Measurements from ENCODE around the gene TOR1A. TPM values are rescaled to one million over a fixed set of nuclear protein-coding genes. Genes with fewer than 3 reads are reported as not detected.

TOR1A gene
- total RNA-seq, 4 donors from 2014 or later, result 18.1 to 31.9 (median 24.9) TPM

- no peaks in the 10 kb centered on the region for H3K4me1 ChIP-seq
- no peak overlapping the region for H3K27ac ChIP-seq
- in situ Hi-C loops (cut with MboI; ENCODE audit: low sequenced_read_pairs in 4 of 4), result no loop called here
- H3K27me3 ChIP-seq, result no peaks in the 10 kb centered on the region
- no peak overlapping the region for H3K4me3 ChIP-seq
- ATAC-seq (no peak), DNase-seq (no peak)
- peaks cover 0 to 71% of the 10 kb centered on the region in 2 donors for H3K36me3 ChIP-seq
- no peak for TF ChIP-seq CTCF (IDR thresholded peaks at IDR 0.05 in 4 of 5, conservative IDR thresholded peaks at IDR 0.05 in 1 of 5)
- TF ChIP-seq POLR2A (IDR thresholded peaks at IDR 0.05), result no peak
- intact Hi-C loops (cut with DNase I; ENCODE audit: low total_unique reads), result no loop called here
- H3K9me3 ChIP-seq, result no peaks in the 10 kb centered on the region
Measured at GRCh38 chr9:129852579-129852978, 28.6 kb upstream of the TOR1A start.

- Histone ChIP-seq H3K27me3 (no peaks in the 10 kb centered on the region), H3K4me3 (no peak overlapping the region), H3K4me1 (no peaks in the 10 kb centered on the region), H3K27ac (no peak overlapping the region), H3K36me3 (peaks cover 0 to 63% of the 10 kb centered on the region in 2 donors), H3K9me3 (no peaks in the 10 kb centered on the region)
- DNase-seq (no peak), ATAC-seq (no peak)
- intact Hi-C loops (cut with DNase I; ENCODE audit: low total_unique reads) (no loop called here), in situ Hi-C loops (cut with MboI; ENCODE audit: low sequenced_read_pairs in 4 of 4) (no loop called here)
- no peak for TF ChIP-seq CTCF (IDR thresholded peaks at IDR 0.05 in 4 of 5, conservative IDR thresholded peaks at IDR 0.05 in 1 of 5)
- TF ChIP-seq POLR2A (IDR thresholded peaks at IDR 0.05), result no peak
Measured at GRCh38 chr9:129851821-129852220, 27.9 kb upstream of the TOR1A start.

DNA sequence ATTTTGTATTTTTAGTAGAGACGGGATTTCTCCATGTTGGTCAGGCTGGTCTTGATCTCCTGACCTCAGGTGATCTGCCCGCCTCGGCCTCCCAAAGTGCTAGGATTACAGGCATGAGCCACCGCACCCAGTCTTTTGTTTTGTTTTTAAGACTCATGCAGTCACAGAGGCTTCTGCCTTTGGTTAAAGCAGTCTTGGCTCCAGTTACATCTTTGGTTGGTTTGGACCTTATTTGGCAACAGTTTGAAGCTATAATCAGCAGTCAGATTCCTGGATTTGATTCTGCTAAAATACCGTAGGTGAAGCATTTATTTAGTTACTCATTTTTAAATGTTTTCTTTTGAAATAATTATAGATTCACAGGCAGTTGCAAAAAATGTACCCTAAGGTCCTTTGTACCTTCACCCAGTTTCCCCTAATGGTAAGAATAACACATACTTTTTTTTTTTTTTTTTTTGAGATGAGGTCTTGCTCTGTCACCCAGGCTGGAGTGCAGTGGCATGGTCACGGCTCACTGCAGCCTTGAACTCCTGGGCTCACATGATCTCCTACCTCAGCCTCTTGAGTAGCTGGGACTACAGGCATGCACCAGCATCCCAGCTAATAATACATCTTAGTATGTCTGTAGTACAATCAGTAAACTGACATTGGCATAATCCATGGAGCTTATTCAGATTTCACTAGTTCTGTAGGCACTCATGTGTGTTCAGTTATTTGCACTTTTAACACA, 27.1 kb upstream of the TOR1A start:
- Histone ChIP-seq H3K9me3 (no peaks in the 10 kb centered on the region), H3K4me3 (no peak overlapping the region), H3K27me3 (no peaks in the 10 kb centered on the region), H3K4me1 (no peaks in the 10 kb centered on the region), H3K36me3 (peaks cover 0 to 57% of the 10 kb centered on the region in 2 donors), H3K27ac (no peak overlapping the region)
- in situ Hi-C loops (cut with MboI; ENCODE audit: low sequenced_read_pairs in 4 of 4), result no loop called here
- TF ChIP-seq POLR2A (IDR thresholded peaks at IDR 0.05) (no peak), CTCF (IDR thresholded peaks at IDR 0.05 in 4 of 5, conservative IDR thresholded peaks at IDR 0.05 in 1 of 5) (no peak)
- intact Hi-C loops (cut with DNase I; ENCODE audit: low total_unique reads), result no loop called here
- no peak for ATAC-seq
- DNase-seq, result no peak

- Histone ChIP-seq H3K4me1 (no peaks in the 10 kb centered on the region), H3K4me3 (no peak overlapping the region), H3K36me3 (peaks cover 0 to 49% of the 10 kb centered on the region in 2 donors), H3K27ac (no peak overlapping the region), H3K9me3 (no peaks in the 10 kb centered on the region), H3K27me3 (no peaks in the 10 kb centered on the region)
- in situ Hi-C loops (cut with MboI; ENCODE audit: low sequenced_read_pairs in 4 of 4), result no loop called here
- no peak for ATAC-seq
- no peak for TF ChIP-seq POLR2A (IDR thresholded peaks at IDR 0.05)
- TF ChIP-seq CTCF (IDR thresholded peaks at IDR 0.05 in 4 of 5, conservative IDR thresholded peaks at IDR 0.05 in 1 of 5), result no peak
- DNase-seq, result no peak
- intact Hi-C loops (cut with DNase I; ENCODE audit: low total_unique reads), result no loop called here
Measured at GRCh38 chr9:129849901-129850300, 26.0 kb upstream of the TOR1A start.

Data from gastrocnemius medialis (tissue), 4 donors.